Head of caudate nucleus (tissue), 42 donors: ENCODE data around the gene COQ8A.

Experiments used
- DNase-seq, 42 donors: peaks; one replicate each; pipeline versions ENCODE4 v3.0.0 to v3.0.0-alpha.2; 2020 to 2021; ENCODE audit warnings: mixed read lengths in 7 of 42
- intact Hi-C: fragments of 100-400 bp; cut with DNase I; formaldehyde crosslinking; loops from one replicate; pipeline ENCODE4 v1.15.0; 2022

Gene COQ8A

GRCh38 chr1:226977643-226978431 lies 37.7 kb downstream of the COQ8A start:
- intact Hi-C loops, result no loop called here
- peak in 4 of 42 donors; percentile 2 to 35 (median 18) for DNase-seq

GRCh38 chr1:226978432-226979114 lies 38.5 kb downstream of the COQ8A start:
- intact Hi-C loops, result no loop called here
- peak in 2 of 42 donors; percentile 3 to 36 for DNase-seq

- DNase-seq, result peak in 3 of 42 donors; percentile 1 to 23 (median 5)
- intact Hi-C loops, result no loop called here
Observed at GRCh38 chr1:226979115-226979516, 39.0 kb downstream of the COQ8A start.

- peak in 19 of 42 donors; percentile 17 to 86 (median 66) for DNase-seq
- intact Hi-C loops, result loop anchor here (5.0 kb wide), 1 partner anchor 37 kb away; the partner anchor contains the start of gene COQ8A
Observed at GRCh38 chr1:226979517-226980121, 39.5 kb downstream of the COQ8A start.

- DNase-seq, result peak in 3 of 42 donors; percentile 3 to 33 (median 25)
- intact Hi-C loops, result loop anchor here (5.0 kb wide), 1 partner anchor 38 kb away; the partner anchor contains the start of gene COQ8A
Observed at GRCh38 chr1:226980122-226980560, 40.0 kb downstream of the COQ8A start.

DNA sequence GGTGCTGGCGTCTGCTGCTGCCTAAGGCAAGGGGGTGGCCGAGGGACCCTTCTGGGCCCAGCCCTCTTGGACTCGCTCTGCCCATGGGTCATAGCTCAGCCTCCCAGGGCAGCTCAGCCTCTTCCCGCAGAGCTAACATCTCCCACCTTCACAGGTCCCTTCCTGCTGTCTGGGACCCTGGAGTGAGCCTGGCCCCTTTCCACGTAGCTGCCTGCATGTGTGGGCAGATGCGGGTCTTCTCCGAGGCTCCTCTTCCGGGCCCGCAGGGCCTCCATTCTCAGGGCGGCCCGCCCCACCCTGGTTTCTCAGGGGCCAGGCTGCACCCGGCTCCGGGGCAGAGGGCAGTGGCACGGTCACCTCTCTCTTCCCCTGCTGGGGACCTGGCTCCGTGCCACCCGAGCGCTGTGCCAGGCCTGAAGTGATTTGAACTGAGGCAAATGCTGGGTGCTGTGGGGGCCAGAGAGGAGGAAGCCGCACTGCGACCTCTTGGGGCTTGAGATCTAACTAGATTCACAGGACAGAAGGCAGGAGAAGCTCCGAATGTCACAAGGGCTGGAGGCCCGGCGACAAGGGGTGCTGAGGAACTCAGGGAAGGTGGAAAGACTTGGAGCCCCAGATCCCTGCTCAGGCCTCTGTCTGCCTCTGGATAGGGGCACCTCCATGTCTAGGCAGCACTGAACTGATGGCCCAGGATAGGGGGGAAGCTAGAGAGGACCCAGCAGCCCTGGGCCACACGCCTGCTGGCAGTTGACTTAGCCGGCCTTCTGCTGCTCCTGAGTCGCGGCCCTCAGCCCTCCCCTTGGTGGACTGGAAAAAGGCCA lies 40.7 kb downstream of the COQ8A start:
- peak in 5 of 42 donors; percentile 4 to 55 (median 29) for DNase-seq

DNA sequence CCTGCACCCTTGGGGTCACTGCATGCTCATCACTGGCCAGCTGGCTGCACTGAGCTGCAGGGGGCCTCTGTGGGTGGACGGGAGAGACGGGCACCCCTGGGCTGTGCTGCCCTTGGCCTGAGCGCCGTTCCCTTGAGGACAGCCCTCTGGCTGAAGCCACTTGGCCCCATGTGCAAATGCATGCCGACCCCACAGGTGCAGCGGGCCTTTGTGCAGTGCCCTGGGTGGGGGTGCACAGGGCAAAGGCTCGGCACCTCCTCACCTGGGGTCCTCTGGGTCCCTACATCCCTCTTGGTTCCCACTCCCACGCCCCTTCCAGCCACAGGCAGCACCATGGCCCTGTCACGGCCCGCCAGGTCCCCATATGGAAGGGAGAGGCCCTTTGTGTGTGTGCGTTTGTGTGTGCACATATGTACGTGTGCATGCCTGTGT lies 41.3 kb downstream of the COQ8A start:
- intact Hi-C loops, result loop anchor here (5.0 kb wide), 1 partner anchor 39 kb away; the partner anchor contains the start of gene COQ8A

More for the DNA sequence above, 40.7 kb downstream of the COQ8A start:
- intact Hi-C loops, result loop anchor here (5.0 kb wide), 1 partner anchor 38 kb away; the partner anchor contains the start of gene COQ8A

DNA sequence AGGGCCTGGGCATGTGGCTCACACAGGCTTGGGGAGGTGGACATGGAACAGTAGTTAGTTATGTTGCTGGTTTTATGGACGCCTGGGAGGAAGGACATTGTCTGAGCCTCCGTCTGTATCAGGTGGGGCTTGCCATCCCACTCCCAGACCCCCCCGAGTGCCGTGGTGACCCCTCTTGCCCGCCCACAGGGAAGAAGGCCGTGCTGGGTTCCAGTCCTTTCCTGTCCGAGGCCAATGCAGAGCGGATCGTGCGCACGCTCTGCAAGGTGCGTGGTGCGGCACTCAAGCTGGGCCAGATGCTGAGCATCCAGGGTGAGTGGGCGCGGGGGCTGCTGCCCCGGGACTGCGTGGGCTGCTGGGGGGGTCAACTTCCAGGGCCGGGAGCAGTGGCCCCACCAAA lies 41.7 kb downstream of the COQ8A start:
- intact Hi-C loops, result loop anchor here (5.0 kb wide), 1 partner anchor 40 kb away; the partner anchor contains the start of gene COQ8A
- DNase-seq, result peak in 3 of 42 donors; percentile 2 to 31 (median 6)

More for the DNA sequence above, 41.3 kb downstream of the COQ8A start:
- peak in 3 of 42 donors; percentile 3 to 35 (median 4) for DNase-seq

DNA sequence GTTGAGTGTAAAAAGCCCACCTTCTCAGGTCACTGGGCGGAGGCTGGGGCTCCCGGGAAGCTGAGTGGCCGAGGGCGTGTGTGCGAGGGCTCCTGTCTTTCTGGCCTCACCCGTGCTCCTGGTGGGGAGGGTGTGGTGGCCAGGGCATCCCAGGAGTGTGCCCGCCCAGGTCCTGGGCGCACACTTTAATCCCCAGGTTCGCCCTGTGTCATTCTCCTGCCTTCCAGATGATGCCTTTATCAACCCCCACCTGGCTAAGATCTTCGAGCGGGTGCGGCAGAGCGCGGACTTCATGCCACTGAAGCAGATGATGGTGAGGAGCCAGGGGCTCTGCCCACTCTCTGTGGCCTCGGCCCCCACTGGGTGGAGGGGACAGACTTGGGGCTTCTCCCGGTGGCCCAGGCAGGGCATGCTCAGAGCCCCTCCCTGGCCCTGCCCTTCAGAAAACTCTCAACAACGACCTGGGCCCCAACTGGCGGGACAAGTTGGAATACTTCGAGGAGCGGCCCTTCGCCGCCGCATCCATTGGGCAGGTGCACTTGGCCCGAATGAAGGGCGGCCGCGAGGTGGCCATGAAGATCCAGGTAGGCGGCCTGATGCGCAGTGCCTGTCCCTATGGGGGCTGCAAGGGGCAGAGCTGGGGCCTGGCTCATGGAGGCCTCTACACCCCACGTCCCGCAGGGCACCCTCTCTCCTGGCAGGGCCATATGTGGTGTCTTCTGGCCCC lies 42.5 kb downstream of the COQ8A start:
- DNase-seq, result peak in 5 of 42 donors; percentile 4 to 39 (median 29)
- intact Hi-C loops, result loop anchor here (5.0 kb wide), 1 partner anchor 40 kb away; the partner anchor contains the start of gene COQ8A

GRCh38 chr1:226983247-226983991 lies 43.3 kb downstream of the COQ8A start:
- DNase-seq, result peak in 6 of 42 donors; percentile 3 to 40 (median 32)
- intact Hi-C loops, result loop anchor here (5.0 kb wide), 1 partner anchor 41 kb away; the partner anchor contains the start of gene COQ8A

- peak in 2 of 42 donors; percentile 27 to 28 for DNase-seq
- intact Hi-C loops, result loop anchor here (5.0 kb wide), 1 partner anchor 42 kb away; the partner anchor contains the start of gene COQ8A
Observed at GRCh38 chr1:226983992-226984364, 43.9 kb downstream of the COQ8A start.

GRCh38 chr1:226984521-226985238 lies 44.6 kb downstream of the COQ8A start:
- peak in 8 of 42 donors; percentile 4 to 41 (median 28) for DNase-seq
- intact Hi-C loops, result loop anchor here (5.0 kb wide), 1 partner anchor 42 kb away; the partner anchor contains the start of gene COQ8A

- peak in 3 of 42 donors; percentile 1 to 30 (median 29) for DNase-seq
- intact Hi-C loops, result no loop called here
Observed at GRCh38 chr1:226985239-226985838, 45.2 kb downstream of the COQ8A start.

DNA sequence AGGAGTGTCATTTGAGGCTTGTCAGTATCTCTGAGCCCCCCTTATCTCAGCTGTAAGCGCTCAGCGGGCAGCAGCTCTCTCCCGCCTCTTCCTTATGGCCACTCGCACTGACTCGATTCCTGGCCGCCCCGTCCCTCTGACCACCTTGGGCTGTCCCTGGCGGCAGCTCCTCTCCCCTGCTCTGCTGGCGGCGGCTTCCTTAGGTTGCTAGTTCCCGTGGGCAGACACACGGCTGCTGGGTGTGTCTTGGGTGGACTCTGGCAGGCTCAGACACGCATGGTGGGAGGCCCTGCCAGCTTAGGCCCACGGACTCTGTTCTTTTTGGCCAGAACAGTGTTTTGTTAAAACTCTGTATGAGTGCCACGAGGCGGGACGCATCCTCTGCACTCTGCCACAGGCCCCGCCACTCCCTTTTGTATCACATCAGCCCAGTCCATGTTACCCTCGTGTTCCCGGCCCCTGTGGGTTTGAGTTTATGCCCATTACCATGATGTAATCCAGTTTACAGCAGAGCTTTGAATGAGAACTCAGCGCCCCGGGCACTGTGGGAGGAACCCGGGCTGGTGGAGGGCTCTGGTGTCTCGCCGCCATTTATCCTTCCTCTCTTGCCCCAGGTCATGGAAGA lies 45.9 kb downstream of the COQ8A start:
- DNase-seq, result peak in 7 of 42 donors; percentile 12 to 33 (median 30)
- intact Hi-C loops, result no loop called here
